ENCODE results near the gene RBCK1. TPM values are rescaled to one million over a fixed set of nuclear protein-coding genes. Genes with fewer than 3 reads are reported as not detected.

RBCK1 gene
- total and polyA plus RNA-seq, 9 of the 15 experiments (the other 6 are each of a cell fraction or from before 2014, with no cell fraction given), result 5.9 to 59.3 (median 26.5) TPM

- no peak for TF ChIP-seq XRCC5 (IDR thresholded peaks at IDR 0.05; ENCODE audit: low read depth, low read length)
- TF ChIP-seq ZNF445 (CRISPR knock-in tag; IDR thresholded peaks at IDR 0.05; ENCODE audit: low read depth), result no peak
- TF ChIP-seq ZNF444 (CRISPR knock-in tag; IDR thresholded peaks at IDR 0.05), result no peak
- no peak for TF ChIP-seq PHF20 (IDR thresholded peaks at IDR 0.05; ENCODE audit: partially characterized antibody)
- TF ChIP-seq MAFK (IDR thresholded peaks at IDR 0.05; ENCODE audit: low read length), result peak; percentile 98
- no peak for TF ChIP-seq SP2 (IDR thresholded peaks at IDR 0.05; ENCODE audit: extremely low read depth, low read depth, low read length, poor library complexity, severe bottlenecking)
- TF ChIP-seq CBFA2T3 (IDR thresholded peaks at IDR 0.05), result no peak
- TF ChIP-seq RAD51 (IDR thresholded peaks at IDR 0.05; ENCODE audit: borderline replicate concordance, low read depth), result peak; percentile 57; the same call in 1 of the 2 replicates
- TF ChIP-seq MITF (IDR thresholded peaks at IDR 0.05), result no peak
Measured at GRCh38 chr20:444862-445426, 36.8 kb downstream of the RBCK1 start (continued).
